GM12873 (cell line): ENCODE measurements around the gene BCOR.

Experiments used
- CTCF ChIP-seq: IDR thresholded peaks from 2 replicates; pipeline ENCODE4 v1.5.1; 2012; ENCODE audit warnings: low read depth, mild to moderate bottlenecking, moderate library complexity, low read length, control low read depth; ENCODE audit not compliant: insufficient read depth; ENCODE audit errors: missing control alignments

Gene BCOR

GRCh38 chrX:40127052-40127451, 29.3 kb upstream of the BCOR start:
- no peak for TF ChIP-seq CTCF

DNA sequence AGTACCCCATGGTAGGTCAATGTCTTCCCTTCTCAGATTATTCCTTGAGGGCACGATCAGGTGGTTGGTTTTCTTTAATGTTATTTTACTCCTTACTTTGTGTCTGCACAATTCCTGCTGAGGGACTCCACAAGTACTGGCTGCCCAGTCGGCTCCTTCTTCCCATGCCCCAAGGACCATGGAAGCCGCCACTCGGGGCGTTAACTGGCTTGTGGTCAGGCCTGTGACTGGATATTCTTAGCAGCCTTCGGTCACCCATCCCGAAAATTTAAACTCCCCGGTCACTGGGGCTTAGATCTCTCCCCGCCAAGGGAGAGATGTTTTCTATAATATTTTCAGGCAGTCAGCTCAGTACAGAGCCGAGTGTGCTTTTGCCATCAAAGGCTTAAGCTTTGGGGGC, 24.7 kb upstream of the BCOR start:
- TF ChIP-seq CTCF, result no peak

DNA sequence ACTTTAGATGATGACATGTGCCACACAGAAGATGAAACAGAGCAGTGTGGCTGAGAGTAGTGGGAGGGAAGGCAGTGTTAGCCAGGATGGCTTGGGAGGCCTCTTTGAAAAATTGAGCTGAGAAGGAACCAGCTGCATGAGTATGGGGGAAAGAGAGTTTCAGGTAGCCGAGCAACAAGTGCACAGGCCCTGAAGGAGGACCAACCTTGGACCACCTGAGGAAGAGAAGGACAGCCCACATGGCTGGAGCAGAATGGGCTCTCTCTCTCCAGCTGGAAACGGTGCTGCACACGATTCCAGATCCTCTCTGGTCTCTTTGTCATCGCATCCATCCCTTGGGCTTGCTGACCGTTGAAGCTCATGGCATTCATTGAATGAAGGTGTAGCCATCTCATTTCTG, 23.9 kb upstream of the BCOR start:
- no peak for TF ChIP-seq CTCF

- TF ChIP-seq CTCF, result no peak
These were observed 23.3 kb upstream of the BCOR start for GRCh38 chrX:40120838-40121580.

DNA sequence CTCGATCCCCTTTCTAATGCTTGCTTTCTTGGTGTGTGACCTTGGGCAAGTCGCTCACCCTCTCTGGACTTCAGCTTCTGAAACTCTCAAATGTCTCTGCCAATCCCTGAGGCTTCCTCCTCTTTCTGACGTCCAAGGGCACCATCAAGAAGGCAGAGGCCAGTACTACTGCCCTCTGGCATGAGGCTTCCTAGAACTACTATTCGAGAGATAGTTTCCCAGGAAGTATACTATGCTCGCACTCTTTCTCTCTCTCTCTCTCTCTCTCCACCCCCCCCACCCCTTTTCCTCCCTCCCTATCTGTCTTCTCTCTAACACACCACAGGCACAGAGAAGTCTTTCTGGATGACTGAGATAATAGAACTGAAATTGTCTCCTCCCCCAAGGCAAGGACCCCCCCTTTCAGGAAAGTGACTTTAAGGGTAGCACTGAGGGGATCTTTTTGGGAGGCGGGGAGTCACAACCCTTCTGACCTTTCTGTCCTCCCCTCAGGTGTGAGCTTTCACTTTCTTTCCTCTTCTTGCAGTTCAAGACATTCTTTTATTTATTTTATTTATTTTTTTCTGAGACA, 20.0 kb upstream of the BCOR start:
- no peak for TF ChIP-seq CTCF

DNA sequence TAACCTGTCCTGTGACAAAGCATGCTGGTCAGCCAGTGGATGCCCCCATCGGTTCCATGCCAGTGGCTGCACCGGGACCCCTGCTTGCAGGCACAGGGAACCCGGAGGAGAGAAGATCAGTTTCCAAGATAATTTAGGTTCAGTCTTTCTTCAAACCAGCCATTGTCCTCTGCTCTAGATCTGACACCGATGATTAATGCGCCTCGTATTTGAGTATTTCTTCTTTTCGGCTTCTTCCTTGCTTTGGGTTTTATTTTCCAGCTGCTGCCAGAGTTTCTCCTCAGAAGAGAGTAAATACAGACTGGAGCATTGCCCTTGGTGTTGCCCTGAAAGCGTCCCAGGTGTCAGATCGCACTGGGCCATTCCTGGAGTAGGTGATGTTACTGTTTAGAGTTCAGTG, 19.2 kb upstream of the BCOR start:
- TF ChIP-seq CTCF, result no peak

DNA sequence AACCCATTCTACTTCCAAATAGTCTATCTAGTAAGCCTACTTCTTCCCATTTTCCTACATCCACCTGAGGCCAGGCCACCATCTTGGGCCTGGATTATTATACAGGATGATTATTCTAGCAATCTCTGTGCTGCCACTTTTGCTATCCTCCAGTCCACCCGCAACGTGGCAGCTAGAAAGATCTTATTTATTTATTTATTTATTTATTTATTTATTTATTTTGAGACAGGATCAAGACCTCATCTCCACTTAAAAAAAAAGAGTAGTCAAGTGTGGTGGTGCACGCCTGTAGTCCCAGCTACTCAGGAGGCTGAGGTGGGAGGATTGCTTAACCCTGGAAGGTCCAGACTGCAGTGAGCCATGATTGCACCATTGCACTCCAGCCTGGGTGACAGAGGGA, 15.2 kb upstream of the BCOR start:
- no peak for TF ChIP-seq CTCF
